CD4-positive, alpha-beta memory T cell (primary cell): ENCODE data around the gene PSMD11. TPM values are rescaled to one million over a fixed set of nuclear protein-coding genes. Genes with fewer than 3 reads are reported as not detected.

ENCODE experiments used
- CTCF ChIA-PET: fragments of 350-600 bp; sonication (Branson Sonifier 250); formaldehyde crosslinking; loops from one replicate; lab custom pipeline; 2021; ENCODE audit warnings: inconsistent platforms; ENCODE audit not compliant: partially characterized antibody; lab: Charles Lee
- POLR2A ChIA-PET: fragments of 350-600 bp; sonication (Branson Sonifier 250); formaldehyde crosslinking; loops from one replicate; lab custom pipeline; 2021; ENCODE audit not compliant: partially characterized antibody; lab: Charles Lee
- DNase-seq, 5 donors: peaks; one replicate each; pipeline versions ENCODE4 v3.0.0 to v3.0.0-alpha.2; 2020 to 2022; ENCODE audit warnings: mixed read lengths in 1 of 5
- H3K27ac ChIP-seq: one replicate; pipeline ENCODE4 v1.7.0; 2013; ENCODE audit warnings: low read depth, low read length
- H3K27me3 ChIP-seq: 2 replicates; pipeline ENCODE4 v1.7.0; 2013; ENCODE audit warnings: mild to moderate bottlenecking, low read length, moderate library complexity; ENCODE audit not compliant: insufficient read depth
- H3K36me3 ChIP-seq: 2 replicates; pipeline ENCODE4 v1.7.0; 2013; ENCODE audit warnings: mild to moderate bottlenecking, low read length, moderate library complexity; ENCODE audit not compliant: insufficient read depth
- H3K4me1 ChIP-seq: 2 replicates; pipeline ENCODE4 v1.7.0; 2013; ENCODE audit warnings: mild to moderate bottlenecking, low read length, moderate library complexity; ENCODE audit not compliant: insufficient read depth
- H3K4me3 ChIP-seq, 2 donors: one replicate each; pipeline ENCODE4 v1.7.0; 2013; ENCODE audit warnings: low read length in 2 of 2, mild to moderate bottlenecking in 1 of 2
- H3K9me3 ChIP-seq, 2 donors: one replicate each; pipeline ENCODE4 v1.7.0; 2013; ENCODE audit warnings: low read length in 2 of 2, control low read depth in 1 of 2; ENCODE audit not compliant: control insufficient read depth in 1 of 2
- H3K27ac Mint-ChIP-seq, 7 donors: one replicate each; pipeline ENCODE4 v1.8.0; 2020 to 2021; ENCODE audit warnings: mixed read lengths in 7 of 7, mild to moderate bottlenecking in 6 of 7, inconsistent platforms in 3 of 7, moderate library complexity in 3 of 7
- H3K27me3 Mint-ChIP-seq, 2 donors: one replicate each; pipeline ENCODE4 v1.8.0; 2020 to 2021; ENCODE audit warnings: mixed read lengths in 2 of 2
- H3K36me3 Mint-ChIP-seq, 2 donors: one replicate each; pipeline ENCODE4 v1.8.0; 2020 to 2021; ENCODE audit warnings: mixed read lengths in 2 of 2, inconsistent platforms in 1 of 2, mild to moderate bottlenecking in 1 of 2
- H3K4me1 Mint-ChIP-seq, 4 donors: one replicate each; pipeline ENCODE4 v1.8.0; 2020 to 2021; ENCODE audit warnings: mixed read lengths in 4 of 4, mild to moderate bottlenecking in 1 of 4
- H3K4me3 Mint-ChIP-seq, 8 donors: one replicate each; pipeline ENCODE4 v1.8.0; 2020 to 2021; ENCODE audit warnings: mixed read lengths in 8 of 8, mild to moderate bottlenecking in 7 of 8, moderate library complexity in 6 of 8, inconsistent platforms in 3 of 8
- H3K9me3 Mint-ChIP-seq, 8 donors: one replicate each; pipeline ENCODE4 v1.8.0; 2020 to 2021; ENCODE audit warnings: mixed read lengths in 8 of 8, mild to moderate bottlenecking in 5 of 8, inconsistent platforms in 3 of 8, moderate library complexity in 1 of 8
- intact Hi-C: fragments of 100-400 bp; cut with micrococcal nuclease; formaldehyde crosslinking; loops from one replicate; pipeline ENCODE4 v1.15.1; 2023
- polyA plus RNA-seq, 2 donors: library from polyadenylated mRNA; unstranded; fragments of 300-500 nt; fragmentation: Illumina TruSeq; gene quantifications; one replicate each; pipeline ENCODE4 v1.2.3, GENCODE V29; 2021
- total RNA-seq, 2 experiments: library from RNA; stranded (reverse); gene quantifications; one replicate each; pipeline ENCODE4 v1.2.3, GENCODE V29; 2021

The PSMD11 gene
- total and polyA plus RNA-seq, 4 experiments from 2014 or later = 58.0 to 140 (median 103) TPM

DNA sequence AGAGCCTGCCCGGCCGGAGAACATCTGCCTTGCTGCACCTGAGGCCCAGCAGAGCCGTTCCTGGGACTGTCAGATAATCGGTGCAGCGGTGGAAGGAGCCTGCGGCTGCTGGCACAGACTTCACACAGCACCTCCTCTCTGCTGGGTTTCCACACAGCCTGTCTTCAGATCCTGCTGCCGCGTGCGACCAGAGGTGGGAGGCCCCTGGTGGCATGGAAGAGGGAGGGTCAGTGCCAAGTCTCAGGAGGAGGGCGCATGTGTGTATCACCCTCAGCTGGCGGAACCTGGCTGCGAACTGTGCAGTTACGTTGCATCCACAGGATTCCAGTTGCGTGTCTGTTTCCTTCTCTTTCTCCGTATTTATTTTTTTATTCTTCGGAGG is 45.8 kb downstream of the PSMD11 start:
- H3K27me3 Mint-ChIP-seq = no peaks in the 10 kb centered on the region
- peak overlapping the region; percentile 89 to 96 (median 92) for H3K4me3 Mint-ChIP-seq
- CTCF ChIA-PET = interaction anchor here (1.9 to 2.1 kb wide), 2 partner anchors 28 to 34 kb away, joined by 9 to 14 read pairs; no protein-coding TSS in a partner anchor
- peak overlapping the region in 6 of 7 donors; percentile 22 to 87 (median 67) for H3K27ac Mint-ChIP-seq
- Histone ChIP-seq H3K4me3 (peak overlapping the region in 1 of 2 donors; percentile 41), H3K27ac (peak overlapping the region; percentile 10), H3K9me3 (no peaks in the 10 kb centered on the region), H3K27me3 (no peaks in the 10 kb centered on the region), H3K36me3 (no peaks in the 10 kb centered on the region), H3K4me1 (peaks cover 81% of the 10 kb centered on the region)
- no peak for DNase-seq
- H3K9me3 Mint-ChIP-seq = peaks cover 0 to 2% (median 0%) of the 10 kb centered on the region in 8 donors
- POLR2A ChIA-PET = interaction anchor here (2.4 to 5.1 kb wide), 4 partner anchors 10 to 34 kb away, joined by 9 to 59 read pairs (median 24); no protein-coding TSS in a partner anchor
- intact Hi-C loops = loop anchor here (1.0 kb wide), 1 partner anchor 13 kb away; no protein-coding TSS in a partner anchor
- H3K36me3 Mint-ChIP-seq = peaks cover 6 to 13% of the 10 kb centered on the region in 2 donors
- peaks cover 27 to 73% (median 58%) of the 10 kb centered on the region in 4 donors for H3K4me1 Mint-ChIP-seq

- peak overlapping the region; percentile 36 to 89 (median 70) for H3K4me3 Mint-ChIP-seq
- H3K27ac Mint-ChIP-seq = peak overlapping the region; percentile 65 to 96 (median 88)
- Histone ChIP-seq H3K4me1 (peaks cover 81% of the 10 kb centered on the region), H3K36me3 (no peaks in the 10 kb centered on the region), H3K4me3 (no peak overlapping the region), H3K9me3 (no peaks in the 10 kb centered on the region), H3K27ac (peak overlapping the region; percentile 23), H3K27me3 (no peaks in the 10 kb centered on the region)
- H3K4me1 Mint-ChIP-seq = peaks cover 27 to 69% (median 56%) of the 10 kb centered on the region in 4 donors
- no peaks in the 10 kb centered on the region for H3K27me3 Mint-ChIP-seq
- ChIA-PET POLR2A (interaction anchor here (1.0 to 3.0 kb wide), 6 partner anchors 9 to 47 kb away, joined by 4 to 19 read pairs (median 11); partner anchors contain the start of gene PSMD11), CTCF (interaction anchor here (1.2 to 2.1 kb wide), 6 partner anchors 8 to 33 kb away, joined by 3 to 14 read pairs (median 6); no protein-coding TSS in a partner anchor)
- H3K9me3 Mint-ChIP-seq = no peaks in the 10 kb centered on the region
- peaks cover 6 to 11% of the 10 kb centered on the region in 2 donors for H3K36me3 Mint-ChIP-seq
- DNase-seq = no peak
- intact Hi-C loops = no loop called here
Measured at GRCh38 chr17:32491371-32492263, 47.3 kb downstream of the PSMD11 start.

DNA sequence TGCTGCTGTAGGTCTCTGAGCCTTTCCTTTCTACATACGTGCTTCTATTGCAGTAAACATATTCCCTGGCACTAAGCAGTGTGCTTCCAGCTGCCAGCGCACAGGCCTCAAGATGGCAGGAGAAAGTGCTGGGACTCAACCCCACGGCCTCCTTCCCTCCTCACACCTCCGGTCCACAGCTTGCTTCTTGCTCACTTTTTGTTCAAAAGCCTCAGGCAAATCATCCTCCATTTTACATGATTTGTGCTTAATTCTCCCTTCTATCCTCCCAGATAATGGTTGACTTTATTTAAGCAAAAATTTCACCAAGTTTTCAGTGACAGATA is 47.9 kb downstream of the PSMD11 start:
- peaks cover 27 to 69% (median 56%) of the 10 kb centered on the region in 4 donors for H3K4me1 Mint-ChIP-seq
- peak overlapping the region in 7 of 8 donors; percentile 23 to 84 (median 66) for H3K4me3 Mint-ChIP-seq
- intact Hi-C loops = no loop called here

DNA sequence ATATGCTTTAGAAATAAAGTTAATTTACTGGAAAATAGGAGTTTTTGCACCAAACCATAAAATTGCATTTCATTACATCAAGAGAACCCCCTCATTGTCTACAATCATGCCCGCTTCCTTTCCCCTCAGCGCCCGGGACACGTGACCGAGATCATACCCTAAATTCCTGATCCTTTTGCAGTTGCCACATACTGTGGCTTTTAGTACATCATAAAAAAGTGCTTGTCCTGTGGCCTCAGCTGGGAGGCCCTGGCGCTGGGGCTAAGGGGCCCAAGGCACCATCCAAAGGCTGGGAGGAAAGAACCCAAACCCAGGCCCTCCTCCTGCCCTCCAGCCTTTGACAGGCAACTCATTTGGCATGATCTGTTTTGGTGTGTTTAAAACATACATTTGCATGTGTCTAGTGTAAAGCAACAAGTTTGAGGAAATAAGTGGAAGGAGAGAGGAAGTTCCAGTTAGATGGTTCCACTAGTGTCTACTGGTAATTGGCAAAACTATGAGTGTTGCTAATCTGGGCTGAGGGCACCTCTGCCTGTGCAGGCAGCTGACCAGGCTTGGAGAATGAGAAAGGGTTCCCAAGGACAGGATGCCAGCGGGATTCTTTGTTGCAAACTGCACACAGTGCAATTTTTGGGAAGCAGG is 48.5 kb downstream of the PSMD11 start:
- Histone ChIP-seq H3K4me3 (peak overlapping the region in 1 of 2 donors; percentile 12), H3K4me1 (peaks cover 77% of the 10 kb centered on the region), H3K27ac (peak overlapping the region; percentile 23), H3K36me3 (no peaks in the 10 kb centered on the region), H3K27me3 (no peaks in the 10 kb centered on the region), H3K9me3 (no peaks in the 10 kb centered on the region)
- DNase-seq = no peak
- no peaks in the 10 kb centered on the region for H3K27me3 Mint-ChIP-seq
- H3K4me3 Mint-ChIP-seq = peak overlapping the region in 7 of 8 donors; percentile 14 to 84 (median 64)
- ChIA-PET POLR2A (interaction anchor here (1.0 to 3.0 kb wide), 5 partner anchors 8 to 48 kb away, joined by 4 to 19 read pairs (median 13); partner anchors contain the start of gene PSMD11), CTCF (interaction anchor here (1.4 kb wide), 1 partner anchor 9 kb away, joined by 6 read pairs; no protein-coding TSS in a partner anchor)
- no peaks in the 10 kb centered on the region for H3K9me3 Mint-ChIP-seq
- peak overlapping the region; percentile 65 to 96 (median 87) for H3K27ac Mint-ChIP-seq
- intact Hi-C loops = no loop called here
- peaks cover 3 to 8% of the 10 kb centered on the region in 2 donors for H3K36me3 Mint-ChIP-seq
- peaks cover 25 to 65% (median 53%) of the 10 kb centered on the region in 4 donors for H3K4me1 Mint-ChIP-seq

More for the DNA sequence above, 47.9 kb downstream of the PSMD11 start:
- H3K27me3 ChIP-seq = no peaks in the 10 kb centered on the region
- no peaks in the 10 kb centered on the region for H3K36me3 ChIP-seq
- ChIA-PET CTCF (interaction anchor here (1.4 to 2.1 kb wide), 4 partner anchors 9 to 32 kb away, joined by 5 to 14 read pairs (median 8); no protein-coding TSS in a partner anchor), POLR2A (interaction anchor here (1.0 to 3.0 kb wide), 6 partner anchors 8 to 48 kb away, joined by 4 to 19 read pairs (median 11); partner anchors contain the start of gene PSMD11)
- Mint-ChIP-seq H3K9me3 (no peaks in the 10 kb centered on the region), H3K36me3 (peaks cover 6 to 11% of the 10 kb centered on the region in 2 donors), H3K27me3 (no peaks in the 10 kb centered on the region), H3K27ac (peak overlapping the region; percentile 65 to 96 (median 90))
- H3K9me3 ChIP-seq = no peaks in the 10 kb centered on the region
- peak overlapping the region; percentile 23 for H3K27ac ChIP-seq
- H3K4me3 ChIP-seq = peak overlapping the region in 1 of 2 donors; percentile 12
- peaks cover 81% of the 10 kb centered on the region for H3K4me1 ChIP-seq
- DNase-seq = peak in 1 of 5 donors; percentile 22

DNA sequence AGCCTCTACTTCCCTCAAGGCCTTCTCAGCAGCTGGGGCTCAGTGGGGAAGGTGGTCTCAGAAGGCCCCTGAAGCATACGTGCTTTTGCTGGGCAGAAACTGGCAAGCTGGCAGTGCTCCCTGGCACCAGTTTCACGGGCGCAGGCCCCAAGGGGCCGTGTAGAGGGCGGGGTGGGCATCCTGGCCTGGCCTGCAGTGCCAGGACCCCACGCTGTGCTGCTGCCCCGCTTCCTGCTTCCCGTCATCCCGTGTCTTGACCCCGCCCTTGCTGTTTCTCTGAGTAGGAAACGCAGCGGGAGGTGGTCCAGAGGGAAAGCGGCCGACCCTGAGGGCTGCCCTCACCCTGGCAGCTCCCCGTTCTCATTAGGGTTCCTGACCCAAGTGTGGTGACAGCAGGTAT is 49.3 kb downstream of the PSMD11 start:
- no peak overlapping the region for H3K27ac ChIP-seq
- H3K9me3 ChIP-seq = no peaks in the 10 kb centered on the region
- intact Hi-C loops = no loop called here
- no peak overlapping the region for H3K4me3 ChIP-seq
- peaks cover 69% of the 10 kb centered on the region for H3K4me1 ChIP-seq
- H3K27ac Mint-ChIP-seq = peak overlapping the region in 2 of 7 donors; percentile 56 to 64
- H3K36me3 Mint-ChIP-seq = peaks cover 3 to 5% of the 10 kb centered on the region in 2 donors
- POLR2A ChIA-PET = interaction anchor here (0.6 to 3.0 kb wide), 3 partner anchors 10 to 25 kb away, joined by 3 to 13 read pairs (median 3); no protein-coding TSS in a partner anchor
- no peaks in the 10 kb centered on the region for H3K27me3 Mint-ChIP-seq
- peaks cover 21 to 57% (median 46%) of the 10 kb centered on the region in 4 donors for H3K4me1 Mint-ChIP-seq
- no peaks in the 10 kb centered on the region for H3K27me3 ChIP-seq
- no peak for DNase-seq
- CTCF ChIA-PET = no interaction called here
- H3K9me3 Mint-ChIP-seq = no peaks in the 10 kb centered on the region
- peak overlapping the region in 1 of 8 donors; percentile 25 for H3K4me3 Mint-ChIP-seq
- no peaks in the 10 kb centered on the region for H3K36me3 ChIP-seq

- POLR2A ChIA-PET = interaction anchor here (0.6 to 1.1 kb wide), 2 partner anchors 10 to 25 kb away, joined by 3 read pairs; no protein-coding TSS in a partner anchor
Measured at GRCh38 chr17:32493976-32494513, 49.7 kb downstream of the PSMD11 start.

More at GRCh38 chr17:32493976-32494513, 49.7 kb downstream of the PSMD11 start:
- H3K27ac ChIP-seq = no peak overlapping the region
- H3K4me1 Mint-ChIP-seq = peaks cover 21 to 52% (median 42%) of the 10 kb centered on the region in 4 donors
- no peaks in the 10 kb centered on the region for H3K9me3 ChIP-seq
- DNase-seq = peak in 1 of 5 donors; percentile 32
- no peaks in the 10 kb centered on the region for H3K27me3 Mint-ChIP-seq
- peak overlapping the region in 3 of 7 donors; percentile 64 to 86 (median 66) for H3K27ac Mint-ChIP-seq
- peaks cover 3 to 5% of the 10 kb centered on the region in 2 donors for H3K36me3 Mint-ChIP-seq
- H3K27me3 ChIP-seq = no peaks in the 10 kb centered on the region
- intact Hi-C loops = no loop called here
- H3K36me3 ChIP-seq = no peaks in the 10 kb centered on the region
- CTCF ChIA-PET = no interaction called here
- H3K4me3 ChIP-seq = no peak overlapping the region
- peak overlapping the region in 4 of 8 donors; percentile 29 to 66 (median 56) for H3K4me3 Mint-ChIP-seq
- peaks cover 64% of the 10 kb centered on the region for H3K4me1 ChIP-seq
- H3K9me3 Mint-ChIP-seq = no peaks in the 10 kb centered on the region
